Gastroesophageal sphincter (tissue), 4 donors: ENCODE results near the gene RFX8. TPM values are rescaled to one million over a fixed set of nuclear protein-coding genes. Genes with fewer than 3 reads are reported as not detected.
"Not testable (repeated sequence)": the region's sequence is repeated elsewhere in the genome, so short reads cannot be mapped to it uniquely, and the experiment has no call there.

Experiments used
- ATAC-seq: fragments of 150-250 bp; one replicate; pipeline ENCODE4 v1.9.1; 2016; ENCODE audit warnings: mild to moderate bottlenecking, moderate library complexity
- H3K27ac ChIP-seq, 4 donors: fragments of 200-600 bp; sonication (generic) in 3 of 4; 1 replicate in 3 of 4; 2 replicates in 1 of 4; pipeline ENCODE4 v1.5.1; 2016 to 2019
- H3K27me3 ChIP-seq: fragments of 200-600 bp; sonication (generic); one replicate; pipeline ENCODE4 v1.5.1; 2019
- H3K36me3 ChIP-seq, 2 donors: fragments of 200-600 bp; sonication (generic); one replicate each; pipeline ENCODE4 v1.5.1; 2019; ENCODE audit warnings: control low read depth in 1 of 2
- H3K4me1 ChIP-seq, 3 donors: fragments of 200-600 bp; sonication (generic); 1 replicate in 2 of 3; 2 replicates in 1 of 3; pipeline ENCODE4 v1.5.1; 2016 to 2019; ENCODE audit warnings: control low read depth in 2 of 3
- H3K4me3 ChIP-seq, 2 donors: fragments of 200-600 bp; sonication (generic); one replicate each; pipeline ENCODE4 v1.5.1; 2019; ENCODE audit warnings: mild to moderate bottlenecking in 1 of 2, moderate library complexity in 1 of 2
- H3K9me3 ChIP-seq, 3 donors: fragments of 200-600 bp; sonication (generic); one replicate each; pipeline ENCODE4 v1.5.1; 2017 to 2019; ENCODE audit warnings: control low read depth in 2 of 3
- CTCF ChIP-seq, 4 experiments: fragments of 200-600 bp in 2 of 4; fragments of 450-650 bp in 2 of 4; sonication (generic) in 1 of 4; IDR thresholded peaks; one replicate each; pipeline ENCODE4 v1.5.1; 2017 to 2019; ENCODE audit warnings: antibody characterized with exemption in 4 of 4, mild to moderate bottlenecking in 2 of 4, moderate library complexity in 2 of 4
- EP300 ChIP-seq: sonication (generic); formaldehyde crosslinking; IDR thresholded peaks from one replicate; pipeline ENCODE4 v1.6.1; 2017; ENCODE audit warnings: antibody characterized with exemption, mild to moderate bottlenecking
- POLR2A ChIP-seq, 2 donors: fragments of 450-650 bp; IDR thresholded peaks; one replicate each; pipeline ENCODE4 v1.6.1; 2017; ENCODE audit warnings: antibody characterized with exemption in 2 of 2, mild to moderate bottlenecking in 2 of 2, moderate library complexity in 1 of 2
- POLR2AphosphoS5 ChIP-seq: sonication (generic); formaldehyde crosslinking; IDR thresholded peaks from one replicate; pipeline ENCODE4 v1.6.1; 2017; ENCODE audit warnings: antibody characterized with exemption
- WGBS, 2 donors: methylation state at CpG; one replicate each; pipeline ENCODE4 v1.1.5; 2018; ENCODE audit warnings: low coverage in 1 of 2; 5-methylcytosine and 5-hydroxymethylcytosine counted together
- total RNA-seq, 4 donors: library from RNA; depleted of rRNA; stranded (reverse); fragments of >200 nt; gene quantifications; one replicate each; pipeline ENCODE4 v1.1.0, GENCODE V29; 2016

Gene RFX8
- total RNA-seq, 4 donors from 2014 or later = 0.54 TPM; not detected in 3

- Histone ChIP-seq H3K4me3 (no peak overlapping the region), H3K4me1 (peaks cover 0 to 10% (median 5%) of the 10 kb centered on the region in 3 donors), H3K36me3 (no peaks in the 10 kb centered on the region), H3K27me3 (no peaks in the 10 kb centered on the region), H3K27ac (no peak overlapping the region), H3K9me3 (no peaks in the 10 kb centered on the region)
- ATAC-seq = no peak
- 75 to 100% methylated on average over 1 of the region's 1 CpG for WGBS, 2 donors
- TF ChIP-seq CTCF (IDR thresholded peaks at IDR 0.05) = no peak
- TF ChIP-seq EP300 = no peak
- no peak for TF ChIP-seq POLR2AphosphoS5
- TF ChIP-seq POLR2A (IDR thresholded peaks at IDR 0.05) = no peak
Observed at GRCh38 chr2:101464841-101465240, 10.1 kb downstream of the RFX8 start.

GRCh38 chr2:101463911-101464641, 10.8 kb downstream of the RFX8 start:
- no peaks in the 10 kb centered on the region for H3K36me3 ChIP-seq
- H3K9me3 ChIP-seq = no peaks in the 10 kb centered on the region
- peak; percentile 70 for ATAC-seq
- no peak overlapping the region for H3K4me3 ChIP-seq
- H3K27ac ChIP-seq = no peak overlapping the region
- TF ChIP-seq CTCF (IDR thresholded peaks at IDR 0.05) = no peak
- no peak for TF ChIP-seq POLR2A (IDR thresholded peaks at IDR 0.05)
- no peak for TF ChIP-seq EP300
- TF ChIP-seq POLR2AphosphoS5 = no peak
- no peaks in the 10 kb centered on the region for H3K27me3 ChIP-seq
- peaks cover 0 to 10% (median 5%) of the 10 kb centered on the region in 3 donors for H3K4me1 ChIP-seq
- WGBS, 2 donors = 34 to 66% methylated on average over 9 to 11 of the region's 11 CpGs

GRCh38 chr2:101463421-101463820, 11.5 kb downstream of the RFX8 start:
- Histone ChIP-seq H3K4me1 (peaks cover 0 to 10% (median 5%) of the 10 kb centered on the region in 3 donors), H3K27ac (no peak overlapping the region), H3K9me3 (no peaks in the 10 kb centered on the region), H3K36me3 (no peaks in the 10 kb centered on the region), H3K27me3 (no peaks in the 10 kb centered on the region), H3K4me3 (no peak overlapping the region)
- 97% methylated on average over 6 of the region's 8 CpGs; no CpG with 5 or more reads in 1 of the 2 donors for WGBS, 2 donors
- no peak for ATAC-seq
- TF ChIP-seq EP300 (no peak), CTCF (IDR thresholded peaks at IDR 0.05) (no peak), POLR2A (IDR thresholded peaks at IDR 0.05) (no peak), POLR2AphosphoS5 (no peak)

- ATAC-seq = no peak
- H3K4me3 ChIP-seq = no peak overlapping the region
- TF ChIP-seq POLR2A (IDR thresholded peaks at IDR 0.05) (no peak), CTCF (IDR thresholded peaks at IDR 0.05) (no peak), POLR2AphosphoS5 (no peak), EP300 (no peak)
- no peak overlapping the region for H3K27ac ChIP-seq
- H3K27me3 ChIP-seq = no peaks in the 10 kb centered on the region
- H3K36me3 ChIP-seq = no peaks in the 10 kb centered on the region
- no peaks in the 10 kb centered on the region for H3K9me3 ChIP-seq
- H3K4me1 ChIP-seq = peaks cover 0 to 10% (median 5%) of the 10 kb centered on the region in 3 donors
- WGBS, 2 donors = 90 to 94% methylated on average over 2 of the region's 2 CpGs
Observed at GRCh38 chr2:101461381-101461780, 13.5 kb downstream of the RFX8 start.

GRCh38 chr2:101454408-101454807, 20.5 kb downstream of the RFX8 start:
- H3K4me3 ChIP-seq, H3K36me3 ChIP-seq, H3K27me3 ChIP-seq, H3K4me1 ChIP-seq, ATAC-seq, H3K27ac ChIP-seq, H3K9me3 ChIP-seq: not testable (repeated sequence)
- 53 to 78% methylated on average over 3 of the region's 3 CpGs for WGBS, 2 donors
